Measurements from ENCODE around the gene IQGAP2. TPM values are rescaled to one million over a fixed set of nuclear protein-coding genes. Genes with fewer than 3 reads are reported as not detected.
"Not testable (repeated sequence)": the region's sequence is repeated elsewhere in the genome, so short reads cannot be mapped to it uniquely, and the experiment has no call there.

The IQGAP2 gene
- total RNA-seq, 1 donor from 2014 or later = 4.0 TPM

GRCh38 chr5:76601470-76601869 is 198.4 kb downstream of the IQGAP2 start:
- DNase-seq (ENCODE audit: low read depth) = no peak
- no peak overlapping the region for H3K4me3 ChIP-seq (ENCODE audit: low read depth, low read length)
- H3K36me3 ChIP-seq (ENCODE audit: control insufficient read depth, insufficient read depth, low read length) = no peaks in the 10 kb centered on the region
- no peaks in the 10 kb centered on the region for H3K27me3 ChIP-seq (ENCODE audit: control insufficient read depth, insufficient read depth, low read length)
- TF ChIP-seq, protein P1, sequence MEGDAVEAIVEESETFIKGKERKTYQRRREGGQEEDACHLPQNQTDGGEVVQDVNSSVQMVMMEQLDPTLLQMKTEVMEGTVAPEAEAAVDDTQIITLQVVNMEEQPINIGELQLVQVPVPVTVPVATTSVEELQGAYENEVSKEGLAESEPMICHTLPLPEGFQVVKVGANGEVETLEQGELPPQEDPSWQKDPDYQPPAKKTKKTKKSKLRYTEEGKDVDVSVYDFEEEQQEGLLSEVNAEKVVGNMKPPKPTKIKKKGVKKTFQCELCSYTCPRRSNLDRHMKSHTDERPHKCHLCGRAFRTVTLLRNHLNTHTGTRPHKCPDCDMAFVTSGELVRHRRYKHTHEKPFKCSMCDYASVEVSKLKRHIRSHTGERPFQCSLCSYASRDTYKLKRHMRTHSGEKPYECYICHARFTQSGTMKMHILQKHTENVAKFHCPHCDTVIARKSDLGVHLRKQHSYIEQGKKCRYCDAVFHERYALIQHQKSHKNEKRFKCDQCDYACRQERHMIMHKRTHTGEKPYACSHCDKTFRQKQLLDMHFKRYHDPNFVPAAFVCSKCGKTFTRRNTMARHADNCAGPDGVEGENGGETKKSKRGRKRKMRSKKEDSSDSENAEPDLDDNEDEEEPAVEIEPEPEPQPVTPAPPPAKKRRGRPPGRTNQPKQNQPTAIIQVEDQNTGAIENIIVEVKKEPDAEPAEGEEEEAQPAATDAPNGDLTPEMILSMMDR (IDR thresholded peaks at IDR 0.05; ENCODE audit: insufficient read depth, low read length, poor library complexity, severe bottlenecking) = peak; percentile 65

- no peak for DNase-seq (ENCODE audit: low read depth)
- no peaks in the 10 kb centered on the region for H3K36me3 ChIP-seq (ENCODE audit: control insufficient read depth, insufficient read depth, low read length)
- no peaks in the 10 kb centered on the region for H3K27me3 ChIP-seq (ENCODE audit: control insufficient read depth, insufficient read depth, low read length)
- no peak overlapping the region for H3K4me3 ChIP-seq (ENCODE audit: low read depth, low read length)
- TF ChIP-seq, protein P1 (IDR thresholded peaks at IDR 0.05; ENCODE audit: insufficient read depth, low read length, poor library complexity, severe bottlenecking) = peak; percentile 38
Measured at GRCh38 chr5:76602094-76602726, 199.1 kb downstream of the IQGAP2 start.

- not testable (repeated sequence) for H3K27me3 ChIP-seq (ENCODE audit: control insufficient read depth, insufficient read depth, low read length); H3K4me3 ChIP-seq (ENCODE audit: low read depth, low read length); DNase-seq (ENCODE audit: low read depth); H3K36me3 ChIP-seq (ENCODE audit: control insufficient read depth, insufficient read depth, low read length)
Measured at GRCh38 chr5:76603991-76604390, 200.9 kb downstream of the IQGAP2 start.

DNA sequence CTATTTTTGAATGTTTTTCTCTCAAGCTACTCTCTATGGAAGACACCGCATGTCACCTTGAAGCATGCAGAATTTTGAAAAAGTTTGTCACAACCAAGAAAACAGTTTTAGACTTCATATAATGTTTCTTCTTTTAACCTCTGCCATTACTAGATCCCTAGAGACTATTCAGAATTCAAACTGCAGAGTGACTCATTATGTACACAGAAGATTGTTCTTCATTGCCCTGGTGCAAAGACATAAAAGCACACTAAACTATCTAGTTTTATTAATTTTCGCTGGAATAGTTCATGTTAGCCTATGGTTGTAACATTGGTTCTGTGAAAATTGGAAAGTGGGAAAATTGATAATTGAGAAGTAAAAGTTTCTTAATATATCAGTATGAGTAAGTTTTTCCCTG is 201.8 kb downstream of the IQGAP2 start:
- H3K27me3 ChIP-seq (ENCODE audit: control insufficient read depth, insufficient read depth, low read length) = no peaks in the 10 kb centered on the region
- no peak overlapping the region for H3K4me3 ChIP-seq (ENCODE audit: low read depth, low read length)
- TF ChIP-seq, protein P1 (IDR thresholded peaks at IDR 0.05; ENCODE audit: insufficient read depth, low read length, poor library complexity, severe bottlenecking) = no peak
- no peaks in the 10 kb centered on the region for H3K36me3 ChIP-seq (ENCODE audit: control insufficient read depth, insufficient read depth, low read length)
- DNase-seq (ENCODE audit: low read depth) = no peak

DNA sequence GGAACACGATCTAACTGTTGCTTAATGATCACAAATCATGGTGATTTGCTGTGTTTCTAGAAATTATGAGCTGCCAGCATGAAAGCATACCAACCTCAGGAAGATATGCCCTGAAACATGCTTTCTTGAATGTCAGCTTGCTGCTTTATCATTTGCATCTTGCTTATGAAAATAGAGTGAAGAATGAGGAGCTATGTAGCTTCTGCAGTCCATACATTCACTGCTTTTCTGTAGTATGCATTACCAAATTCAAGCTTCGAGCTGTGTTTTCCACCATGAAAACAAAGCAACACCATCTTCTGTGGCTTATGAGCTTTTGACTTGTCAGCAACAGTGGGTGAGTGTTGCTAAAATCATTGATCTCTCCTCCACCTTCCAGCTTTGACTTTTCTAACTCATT is 203.6 kb downstream of the IQGAP2 start:
- no peaks in the 10 kb centered on the region for H3K27me3 ChIP-seq (ENCODE audit: control insufficient read depth, insufficient read depth, low read length)
- no peak for DNase-seq (ENCODE audit: low read depth)
- no peak overlapping the region for H3K4me3 ChIP-seq (ENCODE audit: low read depth, low read length)
- TF ChIP-seq, protein P1 (IDR thresholded peaks at IDR 0.05; ENCODE audit: insufficient read depth, low read length, poor library complexity, severe bottlenecking) = no peak
- H3K36me3 ChIP-seq (ENCODE audit: control insufficient read depth, insufficient read depth, low read length) = no peaks in the 10 kb centered on the region

GRCh38 chr5:76607353-76607871 is 204.3 kb downstream of the IQGAP2 start:
- H3K4me3 ChIP-seq (ENCODE audit: low read depth, low read length) = no peak overlapping the region
- H3K36me3 ChIP-seq (ENCODE audit: control insufficient read depth, insufficient read depth, low read length) = no peaks in the 10 kb centered on the region
- DNase-seq (ENCODE audit: low read depth) = no peak
- TF ChIP-seq, protein P1 (IDR thresholded peaks at IDR 0.05; ENCODE audit: insufficient read depth, low read length, poor library complexity, severe bottlenecking) = no peak
- no peaks in the 10 kb centered on the region for H3K27me3 ChIP-seq (ENCODE audit: control insufficient read depth, insufficient read depth, low read length)

Measured in kidney epithelial cell (primary cell).